Ishikawa (cell line): ENCODE results near the gene DPYSL4.

Source experiments
- CEBPB ChIP-seq: IDR thresholded peaks from 2 replicates; pipeline ENCODE4 v1.6.1; 2012
- CREB1 ChIP-seq: IDR thresholded peaks from 2 replicates; pipeline ENCODE4 v1.6.1; 2012; ENCODE audit warnings: low read depth
- EP300 ChIP-seq: IDR thresholded peaks from 2 replicates; pipeline ENCODE4 v1.6.1; 2012; ENCODE audit warnings: borderline replicate concordance
- FOXM1 ChIP-seq: IDR thresholded peaks from 2 replicates; pipeline ENCODE4 v1.6.1; 2012; ENCODE audit warnings: low read depth, borderline replicate concordance
- MAX ChIP-seq: IDR thresholded peaks from 2 replicates; pipeline ENCODE4 v1.6.1; 2012
- NFIC ChIP-seq: IDR thresholded peaks from 2 replicates; pipeline ENCODE4 v1.6.1; 2012
- RAD21 ChIP-seq: IDR thresholded peaks from 2 replicates; pipeline ENCODE4 v1.6.1; 2012; ENCODE audit warnings: low read depth
- REST ChIP-seq: IDR thresholded peaks from 2 replicates; pipeline ENCODE4 v1.6.1; 2012; ENCODE audit warnings: low read depth, mild to moderate bottlenecking
- TAF1 ChIP-seq: IDR thresholded peaks from 2 replicates; pipeline ENCODE4 v1.6.1; 2012; ENCODE audit warnings: low read depth, mild to moderate bottlenecking
- TCF12 ChIP-seq: IDR thresholded peaks from 2 replicates; pipeline ENCODE4 v1.6.1; 2012; ENCODE audit warnings: low read depth
- TEAD4 ChIP-seq: IDR thresholded peaks from 2 replicates; pipeline ENCODE4 v1.6.1; 2012
- USF1 ChIP-seq: IDR thresholded peaks from 2 replicates; pipeline ENCODE4 v1.6.1; 2012
- YY1 ChIP-seq: IDR thresholded peaks from 2 replicates; pipeline ENCODE4 v1.6.1; 2012; ENCODE audit warnings: low read depth
- ZBTB7A ChIP-seq: IDR thresholded peaks from 2 replicates; pipeline ENCODE4 v1.6.1; 2012; ENCODE audit warnings: low read depth

The DPYSL4 gene

GRCh38 chr10:132186488-132187429 is at the start of gene DPYSL4:
TSS of gene DPYSL4 (plus strand) at chr10:132186948. CDS start at chr10:132187064, 116 bp downstream.
- TF ChIP-seq TAF1, result no peak
- no peak for TF ChIP-seq EP300
- no peak for TF ChIP-seq NFIC
- TF ChIP-seq REST, result 0 out of 2 replicates have a peak, but pooled peaks have one; percentile 21
- TF ChIP-seq ZBTB7A, result no peak
- no peak for TF ChIP-seq CREB1
- TF ChIP-seq FOXM1, result no peak
- TF ChIP-seq MAX, result 0 out of 2 replicates have a peak, but pooled peaks have one; percentile 24
- TF ChIP-seq TCF12, result no peak
- TF ChIP-seq TEAD4, result no peak
- TF ChIP-seq CEBPB, result no peak

- no peak for TF ChIP-seq CEBPB
- TF ChIP-seq FOXM1, result no peak
- TF ChIP-seq NFIC, result no peak
- TF ChIP-seq MAX, result no peak
- TF ChIP-seq TCF12, result no peak
- no peak for TF ChIP-seq REST
- no peak for TF ChIP-seq TEAD4
- no peak for TF ChIP-seq EP300
- TF ChIP-seq ZBTB7A, result no peak
- TF ChIP-seq RAD21, result no peak
These were observed 49.4 kb upstream of the DPYSL4 start for GRCh38 chr10:132137111-132138072.

GRCh38 chr10:132138133-132138532 is 48.6 kb upstream of the DPYSL4 start:
- TF ChIP-seq CREB1 (no peak), CEBPB (no peak), TAF1 (no peak), TCF12 (no peak), EP300 (no peak), USF1 (no peak), TEAD4 (no peak)

- TF ChIP-seq TEAD4 (no peak), YY1 (no peak), EP300 (no peak), USF1 (no peak), FOXM1 (no peak), REST (no peak), TCF12 (no peak), ZBTB7A (no peak), TAF1 (no peak), CREB1 (no peak), NFIC (no peak), CEBPB (no peak)
These were observed 48.2 kb upstream of the DPYSL4 start for GRCh38 chr10:132138596-132138995.
